GM18520 (cell line): ENCODE data around the gene GBA3.

Experiments used
- ATAC-seq: cut with Tn5 transposase; IDR thresholded peaks from one replicate; pipeline ENCODE4 v1.9.1; 2021; ENCODE audit not compliant: unreplicated experiment

Gene GBA3

DNA sequence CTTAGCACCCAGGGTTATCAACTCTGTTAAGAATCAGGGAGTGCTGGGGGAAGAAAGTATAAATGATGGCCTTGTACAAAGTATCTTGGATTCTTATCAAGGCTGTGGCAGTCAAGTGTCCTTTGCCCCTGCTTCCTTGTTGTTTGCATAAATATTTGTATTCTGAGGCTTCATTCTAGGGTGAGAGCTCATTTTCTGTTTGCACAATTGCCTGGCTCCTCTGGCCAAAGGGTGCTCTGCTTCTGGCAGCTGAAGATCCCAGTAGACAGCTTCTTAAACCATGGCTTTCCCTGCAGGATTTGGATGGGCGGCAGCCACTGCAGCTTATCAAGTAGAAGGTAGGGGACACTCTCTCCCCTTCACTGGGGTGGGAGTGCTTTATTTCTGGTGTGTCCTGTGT lies at the start of gene GBA3:
TSS of gene GBA3 (plus strand) at position 202 of the 400 bp plus-strand sequence.
- no peak for ATAC-seq

DNA sequence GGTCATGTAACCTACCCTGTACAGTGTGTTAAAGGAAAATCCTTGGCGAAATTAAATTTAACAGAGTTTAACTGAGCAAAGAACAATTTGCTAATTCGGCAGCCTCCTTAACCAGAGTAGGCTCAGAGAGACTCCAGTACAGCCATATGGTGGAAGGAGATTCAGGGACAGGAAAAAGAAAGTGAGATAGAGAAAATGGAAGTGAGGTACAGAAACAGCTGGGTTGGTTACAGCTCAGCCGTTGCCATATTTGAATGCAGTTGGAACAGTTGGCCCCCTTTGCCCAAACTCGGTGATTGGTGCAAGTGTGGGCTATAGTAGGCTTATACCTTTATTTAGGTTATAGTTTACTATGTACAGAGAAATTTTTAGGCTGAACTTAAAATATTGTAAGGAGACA lies 48.8 kb upstream of the GBA3 start:
- ATAC-seq: no peak

DNA sequence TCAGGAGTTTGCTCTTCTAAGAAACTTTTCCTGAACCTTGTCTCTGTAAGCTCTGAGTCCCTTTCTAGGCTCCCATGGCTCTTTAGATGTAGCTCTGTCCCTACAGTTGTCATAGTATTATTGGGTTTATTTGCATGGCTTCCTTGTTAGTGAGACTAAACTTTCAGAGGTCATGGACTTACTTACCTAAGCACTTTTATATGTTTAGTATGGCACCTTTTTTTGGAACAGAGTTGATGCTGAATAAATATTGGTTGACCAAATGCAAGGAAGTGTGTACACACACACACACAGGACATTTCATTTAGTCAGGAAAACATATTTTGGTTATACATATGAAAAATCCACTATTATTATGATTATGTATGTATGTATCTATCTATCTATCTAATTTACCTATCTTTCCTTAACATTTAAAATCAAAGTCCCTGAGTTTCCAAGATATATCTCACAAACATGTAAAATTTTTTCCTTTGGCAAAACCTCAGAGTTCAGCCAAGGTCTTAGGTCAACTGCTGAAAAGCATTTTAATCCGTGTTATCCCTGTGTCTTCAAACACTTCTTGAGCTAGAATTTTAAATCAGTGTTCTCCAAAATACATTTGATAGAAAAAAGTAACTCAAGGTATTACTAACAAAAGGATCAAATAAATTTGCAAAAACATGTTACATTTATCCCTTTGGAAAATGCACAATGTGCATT lies 47.1 kb upstream of the GBA3 start:
- ATAC-seq: no peak

DNA sequence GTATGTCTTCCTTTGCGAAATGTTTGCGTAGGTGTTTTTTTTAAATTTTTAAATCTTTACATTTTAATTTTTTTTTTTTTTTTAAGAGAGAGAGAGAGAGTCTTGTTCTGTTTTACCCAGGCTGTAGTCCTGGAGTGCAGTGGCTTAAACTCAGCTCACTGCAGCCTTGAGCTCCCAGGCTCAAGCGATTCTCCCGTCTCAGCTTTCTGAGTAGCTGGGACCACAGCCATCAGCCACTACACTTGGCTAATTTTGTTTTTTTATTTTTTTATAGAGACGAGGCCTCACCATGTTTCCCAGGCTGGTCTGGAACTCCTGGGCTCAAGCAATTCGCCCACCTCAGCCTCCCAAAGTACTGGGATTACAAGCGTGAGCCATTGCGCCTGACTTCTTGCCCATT lies 43.7 kb upstream of the GBA3 start:
- ATAC-seq: no peak

DNA sequence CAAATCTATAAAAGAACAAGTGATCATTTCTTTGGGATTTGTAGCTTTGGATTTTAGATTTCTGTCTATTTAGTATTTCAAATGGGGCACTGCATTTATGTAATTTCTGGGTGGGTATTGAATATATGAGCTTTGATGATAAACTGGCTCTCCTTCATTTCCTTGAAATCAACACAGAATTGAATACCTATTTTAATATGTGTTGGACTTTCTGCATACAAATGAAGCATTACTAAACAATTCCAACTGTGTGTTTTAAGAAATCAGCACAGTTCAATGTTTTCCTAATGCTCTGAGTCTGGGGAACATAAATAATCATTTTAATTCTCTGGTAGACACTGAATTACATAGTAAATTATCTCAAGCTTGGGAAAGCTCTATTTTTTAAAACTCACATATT lies 42.0 kb upstream of the GBA3 start:
- ATAC-seq: no peak

DNA sequence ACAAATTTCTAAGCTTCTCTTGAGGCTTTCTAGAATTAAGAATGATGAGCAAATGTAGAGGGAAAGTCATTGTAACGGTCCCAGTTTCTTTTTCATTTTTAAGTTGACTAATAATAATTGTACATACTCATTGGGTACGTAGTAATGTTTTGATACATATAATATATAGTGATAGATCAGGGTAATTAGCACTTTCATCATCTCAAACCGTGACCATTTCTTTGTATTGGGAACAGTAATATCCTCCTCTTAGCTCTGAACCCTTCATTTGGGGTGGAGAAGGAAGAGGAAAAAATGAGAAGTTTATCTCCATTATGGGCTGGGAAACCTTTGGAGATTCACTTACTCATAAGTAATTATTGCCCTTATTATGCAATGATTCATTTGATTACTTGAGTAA lies 39.0 kb upstream of the GBA3 start:
- no peak for ATAC-seq

DNA sequence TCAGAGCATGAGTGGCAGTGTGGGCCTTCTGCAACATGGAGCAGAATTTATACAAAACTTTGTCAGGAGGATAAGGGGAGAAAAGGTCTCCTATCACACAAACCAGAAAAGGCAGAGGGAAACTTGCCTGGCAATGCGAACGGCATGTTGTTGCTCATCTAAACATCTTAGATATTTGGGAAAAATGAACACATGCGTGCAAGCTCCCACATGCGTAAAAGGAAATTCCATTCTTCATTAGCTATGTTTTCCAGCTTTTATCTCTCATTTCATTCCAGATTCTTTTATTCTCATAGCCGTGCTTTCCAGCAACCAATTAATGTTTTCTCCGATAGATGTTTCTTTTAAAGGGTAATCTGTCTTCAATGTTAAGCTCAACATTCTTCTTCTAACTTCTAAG lies 31.3 kb upstream of the GBA3 start:
- ATAC-seq: no peak

DNA sequence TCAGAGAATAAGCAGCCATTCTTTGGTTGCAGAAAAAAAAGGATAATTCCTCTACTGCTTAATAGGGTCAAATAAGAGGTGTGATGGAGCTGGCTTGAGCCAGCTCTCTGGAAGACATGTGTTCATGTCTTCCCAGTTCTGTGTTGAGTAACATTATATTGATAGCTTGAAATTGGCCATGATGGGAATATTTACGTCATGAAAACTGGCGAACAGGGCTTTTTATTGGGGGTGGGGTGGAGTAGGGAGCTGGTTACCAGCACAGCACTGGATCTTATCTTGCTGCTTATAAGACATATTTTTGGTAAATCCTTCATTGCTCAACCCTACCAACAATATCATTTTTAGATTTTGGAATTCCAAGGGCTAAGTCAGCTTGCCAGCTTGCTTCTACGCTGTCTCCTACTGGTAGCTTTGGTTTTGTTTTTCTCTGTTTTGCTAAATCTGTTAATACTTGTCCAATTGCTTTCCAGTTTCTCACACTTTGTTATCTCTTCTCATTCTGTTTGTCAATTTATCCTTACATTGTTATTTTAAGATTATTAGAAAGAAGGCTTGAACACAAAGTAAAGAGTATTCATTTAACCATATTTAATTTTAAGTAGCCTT lies 25.3 kb upstream of the GBA3 start:
- no peak for ATAC-seq

DNA sequence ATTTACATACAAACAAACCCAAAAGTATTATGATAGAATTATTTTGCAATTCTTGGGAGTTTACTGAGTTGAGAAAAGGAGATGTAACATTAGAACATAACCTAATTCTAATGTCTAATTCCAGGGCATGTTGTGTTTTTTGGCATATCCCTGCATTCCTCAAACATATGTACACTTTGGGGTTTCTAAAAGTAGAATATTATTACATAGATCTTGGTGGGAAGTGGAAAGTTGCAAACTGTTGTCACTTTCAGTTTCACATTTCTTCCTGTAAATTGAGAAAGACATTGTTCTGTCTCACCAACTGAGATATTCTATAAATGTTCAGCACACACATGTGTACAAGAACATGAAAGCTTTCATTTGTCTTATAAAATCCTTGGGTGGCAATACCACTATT lies 24.4 kb upstream of the GBA3 start:
- no peak for ATAC-seq

DNA sequence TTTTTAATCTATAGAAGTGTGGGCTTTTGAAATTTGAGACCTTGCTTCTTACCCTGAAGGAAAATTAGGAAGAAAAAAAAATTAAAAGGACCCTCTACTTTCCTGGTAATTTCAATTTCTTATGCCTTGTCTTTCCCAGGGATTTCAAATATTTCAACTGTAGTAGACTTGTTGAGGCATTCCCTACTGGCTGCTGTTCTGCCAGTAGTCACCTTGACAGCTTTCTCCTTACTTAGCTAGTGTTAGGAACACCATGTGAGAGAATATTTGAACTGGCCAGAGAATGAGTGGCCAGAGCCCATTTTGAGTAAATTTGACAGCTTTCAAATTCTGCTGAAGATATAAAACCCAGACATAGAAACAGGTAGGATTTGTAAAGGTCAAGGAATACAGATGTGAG lies 24.0 kb upstream of the GBA3 start:
- no peak for ATAC-seq

DNA sequence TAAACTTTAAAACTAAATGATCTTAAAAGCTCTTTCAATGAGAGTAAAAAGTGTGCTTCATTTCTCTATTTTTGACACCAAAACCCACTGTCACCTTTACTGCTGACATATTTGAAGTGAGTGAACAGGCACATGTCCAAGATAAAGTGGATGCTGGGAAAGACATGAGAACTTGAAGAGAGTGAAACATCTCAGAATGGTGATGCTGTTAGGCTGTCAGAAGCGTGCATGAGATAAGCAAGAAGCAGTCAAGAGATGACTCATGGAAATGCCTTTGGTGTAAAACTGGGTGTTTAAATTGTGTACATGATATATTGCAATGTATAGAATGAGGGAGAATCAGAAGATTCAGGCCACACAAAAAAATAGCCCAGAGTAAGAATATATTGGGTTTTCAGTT lies 21.8 kb upstream of the GBA3 start:
- no peak for ATAC-seq

DNA sequence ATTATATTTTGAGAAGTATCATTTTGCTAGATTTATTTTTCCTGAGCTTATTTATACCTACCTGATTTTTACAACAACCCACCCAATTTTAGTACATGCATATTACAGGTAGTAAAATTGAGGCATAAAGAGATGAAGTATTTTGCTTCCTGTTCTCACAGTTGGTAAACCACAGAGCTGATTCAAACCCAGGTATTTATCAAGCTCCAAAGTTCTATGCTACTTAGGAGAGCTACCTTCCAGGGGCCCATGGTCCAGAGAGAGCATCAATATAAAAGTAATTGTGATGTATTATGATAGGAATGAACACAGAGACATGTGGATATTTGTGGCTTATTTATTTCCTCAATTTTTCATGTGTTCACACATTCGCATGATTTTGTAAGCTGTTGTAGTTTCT lies 20.2 kb upstream of the GBA3 start:
- ATAC-seq: no peak

DNA sequence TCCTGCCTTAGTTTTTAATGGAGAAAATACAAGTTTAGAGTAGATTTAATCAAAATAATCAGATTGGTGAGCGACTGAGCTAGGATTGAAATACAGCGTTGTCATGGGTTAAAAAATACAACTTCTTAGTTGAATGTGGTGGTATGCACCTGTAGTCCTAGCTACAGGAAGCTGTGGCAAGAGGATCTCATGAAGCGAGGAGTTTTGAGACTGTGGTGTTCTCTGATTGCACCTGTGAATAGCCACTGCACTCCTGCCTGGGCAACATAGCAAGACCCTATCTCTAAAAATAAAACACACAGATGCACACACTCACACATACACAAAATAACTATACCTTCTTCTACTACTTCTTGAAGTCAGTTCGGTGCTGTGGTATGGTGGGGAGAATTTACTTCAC lies 19.8 kb upstream of the GBA3 start:
- no peak for ATAC-seq

DNA sequence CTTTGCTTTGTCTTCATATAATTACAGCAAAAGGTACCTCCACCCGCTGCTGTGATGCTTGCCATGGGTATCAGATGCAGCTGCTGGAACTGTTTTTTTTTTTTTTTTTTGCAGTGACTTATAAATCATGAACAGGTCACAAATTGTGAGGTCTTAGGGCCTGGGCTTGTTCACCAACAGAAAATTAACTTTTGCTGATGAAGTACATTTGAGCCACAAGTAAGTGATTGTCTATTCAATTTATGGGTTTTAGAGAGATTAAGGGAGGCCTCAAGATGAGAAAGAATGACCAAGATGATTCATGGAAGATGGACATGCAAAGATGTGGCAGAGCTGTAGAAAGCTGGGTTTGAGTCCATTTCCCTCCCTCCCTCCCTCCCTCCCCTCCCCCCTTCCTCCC lies 18.0 kb upstream of the GBA3 start:
- ATAC-seq: no peak

DNA sequence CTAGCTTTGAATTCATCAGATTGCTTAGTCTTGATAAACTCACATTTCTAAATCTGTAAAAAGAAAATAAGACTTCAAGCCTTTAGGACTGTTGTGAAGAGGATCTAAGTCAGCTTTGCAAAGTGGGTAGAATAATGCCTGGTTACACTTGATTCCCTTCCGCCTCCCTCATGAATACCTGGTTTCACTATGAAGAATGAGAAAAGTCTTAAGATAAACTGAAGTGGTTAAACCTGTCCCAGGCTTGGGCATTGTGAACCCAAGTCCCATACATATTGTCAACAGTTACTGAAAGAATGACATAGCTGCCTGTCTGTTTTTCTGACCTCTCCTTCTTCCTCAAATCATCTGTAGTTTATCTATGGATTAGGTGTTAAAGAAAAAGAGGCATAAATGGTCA lies 16.7 kb upstream of the GBA3 start:
- ATAC-seq: no peak

DNA sequence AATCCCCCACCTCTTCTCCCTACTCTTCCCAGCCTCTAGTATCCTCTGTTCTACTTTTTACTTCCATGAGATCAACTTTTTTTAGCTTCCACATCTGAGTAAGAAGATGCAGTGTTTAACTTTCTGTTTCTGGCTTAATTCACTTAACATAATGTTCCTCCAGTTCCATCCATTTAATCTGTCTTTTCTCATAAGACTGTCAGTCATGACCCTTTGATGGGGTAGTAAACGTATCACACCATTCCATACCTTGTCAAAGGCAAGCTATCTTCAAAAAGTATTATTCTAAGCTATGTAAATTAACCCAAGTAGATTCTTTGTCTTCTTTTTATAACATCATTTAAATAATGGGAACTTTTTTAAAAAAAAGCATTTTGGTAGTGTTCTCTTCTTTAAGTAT lies 15.0 kb upstream of the GBA3 start:
- ATAC-seq: no peak

DNA sequence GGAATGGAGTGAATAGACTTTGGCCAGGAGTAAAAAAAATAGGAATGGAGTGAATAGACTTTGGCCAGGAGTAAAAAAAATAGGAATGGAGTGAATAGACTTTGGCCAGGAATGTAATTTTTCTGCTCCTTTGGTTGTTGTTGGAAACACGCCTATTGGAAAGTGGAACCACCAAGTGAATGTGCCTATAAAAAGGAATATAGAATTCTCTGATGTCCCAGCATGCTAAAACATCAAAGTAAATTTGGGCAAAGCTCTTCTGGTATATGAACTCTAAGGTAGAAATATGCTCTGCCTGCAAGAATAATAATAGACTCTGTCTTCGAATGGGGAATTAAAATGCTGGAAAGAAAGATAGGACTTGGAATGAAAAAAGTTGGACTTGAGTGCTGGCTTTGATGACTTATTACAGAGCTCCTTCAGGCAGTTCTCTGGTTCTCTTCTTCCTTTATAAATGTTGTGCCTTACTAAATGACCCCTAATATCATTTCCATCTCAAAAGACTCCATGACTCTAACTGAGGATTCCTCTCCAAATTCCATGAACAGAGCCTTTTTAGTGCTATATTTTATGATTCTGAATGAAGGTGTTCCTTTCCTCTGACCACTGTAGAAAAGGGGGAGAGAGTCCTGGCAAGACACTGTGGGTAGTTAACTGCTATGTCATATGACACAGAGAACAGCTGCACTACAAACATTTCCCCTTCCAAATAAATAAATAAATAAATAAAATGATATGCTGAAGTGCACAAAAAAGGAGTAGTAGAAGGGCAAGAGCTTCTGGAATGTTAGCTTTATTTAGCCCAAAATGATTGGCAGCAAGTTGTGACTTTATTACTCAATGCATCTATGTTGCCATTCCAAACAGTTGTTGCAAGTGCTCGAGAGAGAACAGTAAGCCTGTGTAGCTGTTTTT lies 13.5 kb upstream of the GBA3 start:
- ATAC-seq: no peak

DNA sequence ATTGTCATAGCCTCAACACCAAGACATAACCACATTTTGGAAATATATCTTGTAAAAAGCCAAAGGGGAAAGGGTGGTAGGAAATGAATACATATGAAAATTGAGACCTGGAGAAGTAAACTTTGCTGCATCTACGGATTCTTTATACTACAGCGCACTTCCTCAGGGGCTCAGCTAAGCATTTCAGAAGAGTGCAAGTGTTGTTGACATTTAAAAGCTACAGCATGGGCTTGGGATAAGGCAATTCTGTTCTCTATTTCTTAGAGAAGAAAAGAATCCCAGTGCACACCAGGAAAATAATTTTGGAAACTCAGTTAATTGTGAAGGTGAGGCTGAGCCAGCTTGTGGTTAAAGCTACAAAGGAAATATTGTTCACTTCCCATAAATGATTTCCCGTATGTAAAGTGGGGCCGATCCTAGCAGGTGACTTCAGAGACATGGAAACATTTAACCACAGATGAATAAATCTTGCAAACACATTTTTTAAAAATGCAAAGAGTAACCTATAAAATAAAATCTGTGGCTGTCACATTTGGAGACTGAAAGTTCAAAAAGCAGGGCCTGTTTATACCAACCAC lies 12.6 kb upstream of the GBA3 start:
- no peak for ATAC-seq

DNA sequence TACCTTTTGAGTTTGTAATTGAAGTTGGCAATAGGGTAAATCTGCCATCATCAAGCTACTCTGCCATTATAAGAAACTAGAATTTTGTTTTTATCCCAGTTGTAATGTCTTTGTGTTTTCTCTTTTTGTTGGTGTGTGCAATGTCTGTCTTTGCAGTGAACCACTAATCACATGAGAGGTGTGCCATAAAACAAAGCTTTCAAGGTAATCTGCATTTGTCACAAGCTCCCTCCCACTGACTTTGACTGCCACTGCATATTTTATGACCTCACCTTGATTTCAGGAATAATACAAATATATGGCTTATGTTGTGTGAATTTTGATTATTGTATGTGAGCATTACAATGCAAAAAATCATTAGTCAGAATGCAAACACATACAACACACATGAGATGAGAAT lies 9.0 kb upstream of the GBA3 start:
- no peak for ATAC-seq

DNA sequence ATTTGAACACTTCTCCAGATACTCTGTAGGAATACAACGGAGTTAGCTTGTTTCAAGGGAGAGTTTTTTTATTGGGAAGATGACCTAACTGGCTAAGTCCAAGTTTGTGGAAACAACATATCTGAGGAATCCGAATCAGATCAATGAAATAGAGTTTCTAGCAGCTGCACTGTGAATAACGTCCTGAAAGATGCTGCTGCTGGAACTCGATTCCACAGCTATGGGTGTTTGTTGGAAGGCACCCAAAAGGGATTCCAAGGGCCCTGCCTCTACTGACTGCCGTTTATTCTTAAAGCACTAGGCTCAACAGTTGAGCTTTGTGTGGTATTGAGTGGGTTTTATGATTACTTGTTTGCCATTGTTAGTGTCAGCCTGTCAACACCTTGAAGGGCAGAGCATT lies 6.6 kb upstream of the GBA3 start:
- no peak for ATAC-seq

DNA sequence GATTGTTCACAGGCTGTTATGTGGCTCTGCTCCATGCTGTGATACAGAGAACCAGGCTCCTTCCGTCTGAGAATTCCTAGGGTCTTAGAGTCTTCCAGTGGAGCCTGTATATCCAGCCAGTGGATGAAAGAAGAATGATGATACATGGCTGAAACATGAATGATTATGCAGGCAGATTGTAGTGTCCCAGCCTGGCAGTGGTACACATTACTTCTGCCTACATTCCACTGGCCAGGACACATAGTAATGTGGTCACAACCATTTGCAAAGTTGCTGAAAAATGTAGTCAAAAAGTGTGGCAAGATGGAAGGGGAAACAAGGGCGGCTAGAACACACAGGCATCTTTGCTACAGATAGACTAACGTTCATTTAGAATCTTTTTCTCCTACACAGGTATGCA lies 4.5 kb upstream of the GBA3 start:
- ATAC-seq: no peak

DNA sequence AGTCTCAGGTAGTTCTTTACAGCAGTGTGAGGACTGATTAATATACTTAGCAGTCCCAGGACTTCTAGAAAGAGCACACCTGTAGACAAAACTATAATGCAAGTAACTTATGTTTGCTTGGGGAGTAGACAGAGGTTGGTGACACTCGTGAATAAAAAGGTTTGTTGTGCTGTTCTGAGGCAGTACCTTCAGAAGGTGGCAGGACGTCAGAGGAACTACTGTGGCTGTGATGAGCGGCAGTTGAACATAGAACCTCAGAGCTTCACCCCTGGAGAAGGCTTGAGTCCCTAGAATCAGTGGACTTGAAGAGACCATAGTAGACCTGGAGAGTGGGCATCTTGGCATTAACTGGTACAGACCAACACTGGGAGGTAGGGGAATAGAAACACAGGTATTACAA lies 3.3 kb upstream of the GBA3 start:
- ATAC-seq: no peak
